Activated CD8-positive, alpha-beta T cell treated with anti-CD3 and anti-CD28 coated beads for 36 hours (primary cell): ENCODE results near the gene DNAI7. TPM values are rescaled to one million over a fixed set of nuclear protein-coding genes. Genes with fewer than 3 reads are reported as not detected.

ENCODE experiments used
- ATAC-seq: fragments of 200-7000 bp; cut with Tn5 transposase; one replicate; pipeline ENCODE4 v1.10.0; 2021; ENCODE audit warnings: mild to moderate bottlenecking, moderate library complexity
- CTCF ChIA-PET: fragments of 350-600 bp; sonication (Branson Sonifier 250); formaldehyde crosslinking; loops from one replicate; lab custom pipeline; 2021; ENCODE audit warnings: antibody characterized with exemption; lab: Charles Lee
- POLR2A ChIA-PET: fragments of 350-600 bp; sonication (Branson Sonifier 250); formaldehyde crosslinking; loops from one replicate; lab custom pipeline; 2021; ENCODE audit warnings: antibody characterized with exemption; lab: Charles Lee
- DNase-seq: peaks from one replicate; pipeline ENCODE4 v3.0.0-alpha.2; 2020
- H3K27ac Mint-ChIP-seq: one replicate; pipeline ENCODE4 v1.8.0; 2021; ENCODE audit warnings: mild to moderate bottlenecking, mixed read lengths
- H3K27me3 Mint-ChIP-seq: one replicate; pipeline ENCODE4 v1.8.0; 2021; ENCODE audit warnings: mixed read lengths
- H3K36me3 Mint-ChIP-seq: one replicate; pipeline ENCODE4 v1.8.0; 2021; ENCODE audit warnings: low read depth, mixed read lengths
- H3K4me1 Mint-ChIP-seq: one replicate; pipeline ENCODE4 v1.8.0; 2021; ENCODE audit warnings: low read depth, mixed read lengths
- H3K4me3 Mint-ChIP-seq: one replicate; pipeline ENCODE4 v1.8.0; 2021; ENCODE audit warnings: mild to moderate bottlenecking, moderate library complexity, mixed read lengths
- H3K9me3 Mint-ChIP-seq: one replicate; pipeline ENCODE4 v1.8.0; 2021; ENCODE audit warnings: mixed read lengths
- intact Hi-C: fragments of 100-400 bp; cut with micrococcal nuclease; formaldehyde crosslinking; loops from one replicate; pipeline ENCODE4 v1.10.0; 2022
- total RNA-seq, 2 experiments: library from RNA; stranded (reverse); gene quantifications; one replicate each; pipeline ENCODE4 v1.2.3, GENCODE V29; 2021
- TF ChIP-seq, protein P1 (sequence below): fragments of 200-600 bp; IDR thresholded peaks from one replicate; pipeline ENCODE4 v1.8.0; 2022; ENCODE audit warnings: antibody characterized with exemption, mild to moderate bottlenecking

Gene DNAI7
- total RNA-seq, 2 experiments from 2014 or later, result not detected

DNA sequence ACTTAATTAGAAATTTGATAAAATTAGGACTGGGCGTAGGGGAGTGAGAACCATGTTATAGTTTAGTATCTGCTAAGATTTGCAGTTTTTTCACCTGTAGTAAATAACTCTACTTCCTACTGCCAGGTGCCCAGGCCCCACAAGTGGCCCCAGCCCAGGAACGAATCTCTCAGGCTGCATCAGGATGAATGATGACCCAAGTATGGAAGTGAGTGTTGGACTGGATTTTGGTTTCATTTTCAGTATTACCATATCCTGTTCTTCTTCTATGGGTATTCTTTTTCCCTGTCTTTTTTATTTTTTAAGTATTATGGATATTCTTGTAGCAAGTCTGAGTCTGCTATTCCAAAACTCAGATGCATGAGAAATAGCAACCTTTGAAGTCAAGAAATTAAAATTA lies 125.7 kb downstream of the DNAI7 start:
- TF ChIP-seq, protein P1, sequence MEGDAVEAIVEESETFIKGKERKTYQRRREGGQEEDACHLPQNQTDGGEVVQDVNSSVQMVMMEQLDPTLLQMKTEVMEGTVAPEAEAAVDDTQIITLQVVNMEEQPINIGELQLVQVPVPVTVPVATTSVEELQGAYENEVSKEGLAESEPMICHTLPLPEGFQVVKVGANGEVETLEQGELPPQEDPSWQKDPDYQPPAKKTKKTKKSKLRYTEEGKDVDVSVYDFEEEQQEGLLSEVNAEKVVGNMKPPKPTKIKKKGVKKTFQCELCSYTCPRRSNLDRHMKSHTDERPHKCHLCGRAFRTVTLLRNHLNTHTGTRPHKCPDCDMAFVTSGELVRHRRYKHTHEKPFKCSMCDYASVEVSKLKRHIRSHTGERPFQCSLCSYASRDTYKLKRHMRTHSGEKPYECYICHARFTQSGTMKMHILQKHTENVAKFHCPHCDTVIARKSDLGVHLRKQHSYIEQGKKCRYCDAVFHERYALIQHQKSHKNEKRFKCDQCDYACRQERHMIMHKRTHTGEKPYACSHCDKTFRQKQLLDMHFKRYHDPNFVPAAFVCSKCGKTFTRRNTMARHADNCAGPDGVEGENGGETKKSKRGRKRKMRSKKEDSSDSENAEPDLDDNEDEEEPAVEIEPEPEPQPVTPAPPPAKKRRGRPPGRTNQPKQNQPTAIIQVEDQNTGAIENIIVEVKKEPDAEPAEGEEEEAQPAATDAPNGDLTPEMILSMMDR, result no peak
- Mint-ChIP-seq H3K36me3 (peaks cover 60% of the 10 kb centered on the region), H3K27ac (no peak overlapping the region), H3K4me3 (no peak overlapping the region), H3K9me3 (no peaks in the 10 kb centered on the region), H3K27me3 (no peaks in the 10 kb centered on the region), H3K4me1 (peaks cover 35% of the 10 kb centered on the region)
- POLR2A ChIA-PET, result no interaction called here
- DNase-seq, result no peak
- intact Hi-C loops, result no loop called here
- CTCF ChIA-PET, result interaction anchor here (1.0 kb wide), 1 partner anchor 78 kb away, joined by 3 read pairs; no protein-coding TSS in a partner anchor
- no peak for ATAC-seq

DNA sequence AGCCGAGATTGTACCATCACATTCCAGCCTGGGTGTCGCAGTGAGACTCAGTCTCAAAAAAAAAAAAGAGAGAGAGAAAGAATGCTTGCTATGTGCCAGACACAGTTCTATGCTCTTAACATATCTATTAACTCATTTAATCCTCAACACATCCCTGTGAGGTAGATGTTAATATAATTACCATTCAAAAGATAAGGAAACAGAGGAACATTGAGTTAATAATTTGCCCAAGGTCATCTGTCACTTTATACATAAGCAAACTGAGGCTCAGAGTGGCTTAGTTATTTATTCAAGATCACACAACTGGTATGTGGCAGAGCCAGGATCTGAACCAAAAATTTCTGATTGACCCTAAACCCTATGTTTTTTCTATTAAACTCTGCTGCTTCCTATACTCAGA lies 129.9 kb downstream of the DNAI7 start:
- H3K27ac Mint-ChIP-seq, result no peak overlapping the region
- ATAC-seq (no peak), DNase-seq (no peak)
- H3K4me1 Mint-ChIP-seq, result peaks cover 49% of the 10 kb centered on the region
- intact Hi-C loops, result no loop called here
- TF ChIP-seq, protein P1, result no peak
- peaks cover 43% of the 10 kb centered on the region for H3K36me3 Mint-ChIP-seq
- CTCF ChIA-PET, result no interaction called here
- no peak overlapping the region for H3K4me3 Mint-ChIP-seq
- H3K9me3 Mint-ChIP-seq, result no peaks in the 10 kb centered on the region
- POLR2A ChIA-PET, result no interaction called here
- H3K27me3 Mint-ChIP-seq, result no peaks in the 10 kb centered on the region

DNA sequence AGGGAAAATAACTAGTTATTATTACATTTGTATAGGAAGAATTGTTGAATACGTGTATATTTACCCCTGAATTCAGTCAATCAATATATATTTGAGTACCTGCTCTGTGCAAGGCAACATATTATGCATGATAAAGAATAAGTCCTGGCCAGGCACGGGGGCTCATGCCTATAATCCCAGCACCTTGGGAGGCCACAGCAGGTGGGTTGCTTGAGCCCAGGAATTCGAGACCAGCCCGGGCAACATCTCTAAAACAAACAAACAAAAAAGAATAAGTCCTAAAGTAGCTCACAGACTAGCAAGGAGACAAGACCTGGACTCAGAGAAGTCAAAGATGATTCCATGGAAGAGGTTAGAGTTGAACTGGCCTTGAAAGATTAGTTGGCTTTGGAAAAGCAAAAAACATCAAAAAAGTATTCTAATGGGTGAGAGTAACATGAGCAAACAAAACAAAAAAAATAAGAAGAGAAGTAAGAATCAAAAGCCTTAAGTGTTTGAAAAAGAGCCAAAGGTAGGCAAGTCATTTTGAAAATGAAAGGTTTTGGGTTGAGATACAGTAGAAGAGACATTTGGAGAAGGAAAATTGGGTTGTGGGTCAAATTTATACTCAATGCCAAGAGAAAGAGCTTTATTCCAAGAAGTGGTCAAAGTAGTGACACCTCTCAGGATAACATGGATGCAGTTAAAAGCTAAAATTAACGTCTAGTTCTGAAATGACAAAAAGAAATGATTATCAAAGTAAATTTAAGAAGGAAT lies 130.9 kb downstream of the DNAI7 start:
- Mint-ChIP-seq H3K27me3 (no peaks in the 10 kb centered on the region), H3K4me3 (no peak overlapping the region), H3K27ac (peak overlapping the region; percentile 2), H3K9me3 (no peaks in the 10 kb centered on the region), H3K36me3 (peaks cover 37% of the 10 kb centered on the region), H3K4me1 (peaks cover 50% of the 10 kb centered on the region)
- ChIA-PET CTCF (no interaction called here), POLR2A (interaction anchor here (1.9 kb wide), 1 partner anchor 12 kb away, joined by 9 read pairs; a partner anchor contains a TSS)
- intact Hi-C loops, result no loop called here
- ATAC-seq (peak; percentile 53), DNase-seq (no peak)
- TF ChIP-seq, protein P1, result no peak

DNA sequence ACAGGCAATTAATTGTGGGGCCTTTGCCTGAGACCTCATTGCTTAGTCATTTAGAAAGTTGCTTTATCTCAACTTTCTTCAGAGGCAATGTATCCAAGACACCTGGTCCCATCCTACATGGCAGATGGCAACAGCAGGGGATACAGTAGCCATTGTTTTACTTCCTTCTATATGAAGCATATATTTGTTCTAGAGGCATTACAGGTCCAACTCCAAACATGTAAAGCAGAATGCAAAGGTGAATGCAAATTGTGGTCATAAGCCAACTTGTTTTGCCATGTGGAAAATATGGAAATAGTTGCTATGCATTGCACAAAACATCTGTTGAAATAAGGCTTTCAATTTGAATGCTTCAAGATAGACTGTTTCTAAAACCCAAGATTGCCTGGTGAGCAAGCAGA lies 136.3 kb downstream of the DNAI7 start:
- ChIA-PET POLR2A (no interaction called here), CTCF (no interaction called here)
- H3K36me3 Mint-ChIP-seq, result peaks cover 5% of the 10 kb centered on the region
- H3K4me3 Mint-ChIP-seq, result no peak overlapping the region
- H3K4me1 Mint-ChIP-seq, result peaks cover 65% of the 10 kb centered on the region
- ATAC-seq, result no peak
- no peaks in the 10 kb centered on the region for H3K9me3 Mint-ChIP-seq
- DNase-seq, result no peak
- TF ChIP-seq, protein P1, result no peak
- peak overlapping the region; percentile 19 for H3K27ac Mint-ChIP-seq
- intact Hi-C loops, result no loop called here
- no peaks in the 10 kb centered on the region for H3K27me3 Mint-ChIP-seq

Other genes starting within 250 kb of the DNAI7 start
- 10 to 100 TPM; 53.3 to 55.6 TPM for gene BCAT1, start 246.1 kb downstream of the DNAI7 start, total RNA-seq
- gene ETFRF1, start 77 bp upstream of the DNAI7 start, total RNA-seq, result 10 to 100 TPM; 10.1 to 11.0 TPM
- gene KRAS, start 55.8 kb upstream of the DNAI7 start, total RNA-seq, result 10 to 100 TPM; 17.0 to 19.0 TPM